H9 (cell line): ENCODE measurements around the gene YBX1. TPM values are rescaled to one million over a fixed set of nuclear protein-coding genes. Genes with fewer than 3 reads are reported as not detected.

Experiments
- DNase-seq: peaks from one replicate; pipeline ENCODE4 v3.0.0-alpha.2; 2017
- H2AFZ ChIP-seq: one replicate; pipeline ENCODE4 v1.6.1; 2013; ENCODE audit warnings: mild to moderate bottlenecking, low read length, control low read depth, moderate library complexity
- H2AK5ac ChIP-seq: 2 replicates; pipeline ENCODE4 v1.6.1; 2013; ENCODE audit warnings: low read length, control low read depth, mixed read lengths; ENCODE audit not compliant: insufficient read length
- H2BK120ac ChIP-seq: one replicate; pipeline ENCODE4 v1.6.1; 2013; ENCODE audit warnings: low read depth, mild to moderate bottlenecking, low read length, control low read depth, inconsistent platforms; ENCODE audit not compliant: poor library complexity, severe bottlenecking
- H2BK12ac ChIP-seq: 2 replicates; pipeline ENCODE4 v1.6.1; 2013; ENCODE audit warnings: low read length, control low read depth, mixed read lengths, low read depth; ENCODE audit not compliant: insufficient read length
- H2BK15ac ChIP-seq: 2 replicates; pipeline ENCODE4 v1.6.1; 2013; ENCODE audit warnings: low read depth, low read length, control low read depth
- H2BK20ac ChIP-seq: one replicate; pipeline ENCODE4 v1.6.1; 2013; ENCODE audit warnings: low read depth, mild to moderate bottlenecking, low read length, control low read depth, inconsistent platforms; ENCODE audit not compliant: poor library complexity, severe bottlenecking
- H2BK5ac ChIP-seq: 2 replicates; pipeline ENCODE4 v1.6.1; 2013; ENCODE audit warnings: low read length, control low read depth, mixed read lengths; ENCODE audit not compliant: insufficient read length
- H3K14ac ChIP-seq: 2 replicates; pipeline ENCODE4 v1.6.1; 2013; ENCODE audit warnings: low read length, control low read depth; ENCODE audit not compliant: insufficient read depth
- H3K18ac ChIP-seq: 2 replicates; pipeline ENCODE4 v1.6.1; 2013; ENCODE audit warnings: low read depth, mild to moderate bottlenecking, mixed read lengths, low read length, control low read depth; ENCODE audit not compliant: insufficient read length
- H3K23ac ChIP-seq: 2 replicates; pipeline ENCODE4 v1.6.1; 2013; ENCODE audit warnings: low read length, control low read depth, mixed read lengths, low read depth; ENCODE audit not compliant: insufficient read length
- H3K23me2 ChIP-seq: 2 replicates; pipeline ENCODE4 v1.6.1; 2013; ENCODE audit warnings: low read depth, mild to moderate bottlenecking, mixed read lengths, low read length, control low read depth; ENCODE audit not compliant: insufficient read length, poor library complexity, severe bottlenecking
- H3K27ac ChIP-seq: 2 replicates; pipeline ENCODE4 v1.5.1; 2013; ENCODE audit warnings: low read length, control low read depth, mixed read lengths, low read depth; ENCODE audit not compliant: insufficient read length
- H3K27me3 ChIP-seq: 2 replicates; pipeline ENCODE4 v1.6.1; 2013; ENCODE audit warnings: low read length, control low read depth, inconsistent platforms; ENCODE audit not compliant: insufficient read depth
- H3K4ac ChIP-seq: 2 replicates; pipeline ENCODE4 v1.6.1; 2013; ENCODE audit warnings: low read depth, mild to moderate bottlenecking, control low read depth, inconsistent platforms, low read length, moderate library complexity
- H3K4me1 ChIP-seq: 2 replicates; pipeline ENCODE4 v1.6.1; 2013; ENCODE audit warnings: low read length, control low read depth, inconsistent platforms; ENCODE audit not compliant: insufficient read depth
- H3K4me2 ChIP-seq: 2 replicates; pipeline ENCODE4 v1.6.1; 2013; ENCODE audit warnings: low read length, control low read depth, mixed read lengths; ENCODE audit not compliant: insufficient read length, insufficient read depth
- H3K56ac ChIP-seq: 2 replicates; pipeline ENCODE4 v1.6.1; 2013; ENCODE audit warnings: low read depth, mild to moderate bottlenecking, mixed read lengths, low read length, control low read depth; ENCODE audit not compliant: insufficient read length
- H3K79me1 ChIP-seq: 2 replicates; pipeline ENCODE4 v1.6.1; 2013; ENCODE audit warnings: low read depth, mild to moderate bottlenecking, moderate library complexity, low read length, control low read depth, inconsistent platforms; ENCODE audit not compliant: insufficient read depth, poor library complexity, severe bottlenecking
- H3K79me2 ChIP-seq: 2 replicates; pipeline ENCODE4 v1.6.1; 2013; ENCODE audit warnings: low read length, control low read depth, inconsistent platforms; ENCODE audit not compliant: insufficient read depth
- H3K9ac ChIP-seq: 2 replicates; pipeline ENCODE4 v1.6.1; 2013; ENCODE audit warnings: low read length, control low read depth, mixed read lengths; ENCODE audit not compliant: insufficient read length; ENCODE audit errors: extremely low read depth
- H3K9me3 ChIP-seq: one replicate; pipeline ENCODE4 v1.6.1; 2013; ENCODE audit warnings: low read depth, low read length, inconsistent platforms; ENCODE audit not compliant: control insufficient read depth
- H3T11ph ChIP-seq: one replicate; pipeline ENCODE4 v1.6.1; 2013; ENCODE audit warnings: mild to moderate bottlenecking, low read length, control low read depth, inconsistent platforms
- H4K20me1 ChIP-seq: one replicate; pipeline ENCODE4 v1.6.1; 2013; ENCODE audit not compliant: control insufficient read depth, insufficient read length, insufficient read depth
- H4K5ac ChIP-seq: 2 replicates; pipeline ENCODE4 v1.6.1; 2013; ENCODE audit warnings: low read depth, mild to moderate bottlenecking, mixed read lengths, low read length, control low read depth; ENCODE audit not compliant: insufficient read length
- H4K8ac ChIP-seq: replicated peaks from 2 replicates; pipeline ENCODE4 v1.6.1; 2013; ENCODE audit warnings: low read length, control low read depth, mixed read lengths, low read depth; ENCODE audit not compliant: insufficient read length
- H4K91ac ChIP-seq: 2 replicates; pipeline ENCODE4 v1.6.1; 2013; ENCODE audit warnings: low read depth, mild to moderate bottlenecking, moderate library complexity, mixed read lengths, low read length, control low read depth; ENCODE audit not compliant: insufficient read length
- H3K27ac Mint-ChIP-seq, 3 experiments: 2 replicates in 2 of 3; 3 replicates in 1 of 3; pipeline ENCODE4 v1.8.0; 2020 to 2021; ENCODE audit warnings: mixed read lengths in 3 of 3, mild to moderate bottlenecking in 1 of 3, moderate library complexity in 1 of 3
- H3K27me3 Mint-ChIP-seq: 2 replicates; pipeline ENCODE4 v1.8.0; 2021; ENCODE audit warnings: low read depth, mild to moderate bottlenecking, moderate library complexity, mixed read lengths
- H3K36me3 Mint-ChIP-seq, 3 experiments: 2 replicates in 2 of 3; 3 replicates in 1 of 3; pipeline ENCODE4 v1.8.0; 2020 to 2021; ENCODE audit warnings: low read depth in 3 of 3, mixed read lengths in 3 of 3; ENCODE audit not compliant: insufficient read depth in 1 of 3
- H3K4me1 Mint-ChIP-seq, 2 experiments: 2 replicates each; pipeline ENCODE4 v1.8.0; 2020; ENCODE audit warnings: mixed read lengths in 2 of 2
- H3K4me3 Mint-ChIP-seq, 2 experiments: 2 replicates in 1 of 2; 3 replicates in 1 of 2; pipeline ENCODE4 v1.8.0; 2020 to 2021; ENCODE audit warnings: mild to moderate bottlenecking in 2 of 2, mixed read lengths in 2 of 2, moderate library complexity in 1 of 2
- H3K9me3 Mint-ChIP-seq, 2 experiments: 2 replicates in 1 of 2; 3 replicates in 1 of 2; pipeline ENCODE4 v1.8.0; 2020; ENCODE audit warnings: mild to moderate bottlenecking in 2 of 2, mixed read lengths in 2 of 2, moderate library complexity in 1 of 2
- total RNA-seq: library from RNA; stranded (reverse); gene quantifications from 2 replicates; pipeline ENCODE4 v1.2.1, GENCODE V29; 2021
- TF ChIP-seq, protein P1 (sequence below): fragments of 200-600 bp; sonication (generic); conservative IDR thresholded peaks from 3 replicates; pipeline ENCODE4 v1.8.0; 2021; ENCODE audit warnings: antibody characterized with exemption, mild to moderate bottlenecking

YBX1 gene
- total RNA-seq, 1 experiment from 2014 or later, result 1,019 TPM

GRCh38 chr1:42639116-42639515 lies 43.1 kb upstream of the YBX1 start:
- H4K91ac ChIP-seq, result no peak overlapping the region
- TF ChIP-seq, protein P1, sequence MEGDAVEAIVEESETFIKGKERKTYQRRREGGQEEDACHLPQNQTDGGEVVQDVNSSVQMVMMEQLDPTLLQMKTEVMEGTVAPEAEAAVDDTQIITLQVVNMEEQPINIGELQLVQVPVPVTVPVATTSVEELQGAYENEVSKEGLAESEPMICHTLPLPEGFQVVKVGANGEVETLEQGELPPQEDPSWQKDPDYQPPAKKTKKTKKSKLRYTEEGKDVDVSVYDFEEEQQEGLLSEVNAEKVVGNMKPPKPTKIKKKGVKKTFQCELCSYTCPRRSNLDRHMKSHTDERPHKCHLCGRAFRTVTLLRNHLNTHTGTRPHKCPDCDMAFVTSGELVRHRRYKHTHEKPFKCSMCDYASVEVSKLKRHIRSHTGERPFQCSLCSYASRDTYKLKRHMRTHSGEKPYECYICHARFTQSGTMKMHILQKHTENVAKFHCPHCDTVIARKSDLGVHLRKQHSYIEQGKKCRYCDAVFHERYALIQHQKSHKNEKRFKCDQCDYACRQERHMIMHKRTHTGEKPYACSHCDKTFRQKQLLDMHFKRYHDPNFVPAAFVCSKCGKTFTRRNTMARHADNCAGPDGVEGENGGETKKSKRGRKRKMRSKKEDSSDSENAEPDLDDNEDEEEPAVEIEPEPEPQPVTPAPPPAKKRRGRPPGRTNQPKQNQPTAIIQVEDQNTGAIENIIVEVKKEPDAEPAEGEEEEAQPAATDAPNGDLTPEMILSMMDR, result no peak
- H3K4ac ChIP-seq, result no peak overlapping the region
- H2BK120ac ChIP-seq, result no peak overlapping the region
- Mint-ChIP-seq H3K36me3 (no peaks in the 10 kb centered on the region), H3K27ac (no peak overlapping the region), H3K4me1 (no peaks in the 10 kb centered on the region), H3K4me3 (no peak overlapping the region), H3K9me3 (no peaks in the 10 kb centered on the region), H3K27me3 (peaks cover 4% of the 10 kb centered on the region; the same call in 1 of the 2 replicates)
- no peak overlapping the region for H2BK12ac ChIP-seq
- H3K23ac ChIP-seq, result no peak overlapping the region
- H3K4me2 ChIP-seq, result no peak overlapping the region
- H4K5ac ChIP-seq, result no peak overlapping the region
- no peak overlapping the region for H3K56ac ChIP-seq
- no peak overlapping the region for H2BK5ac ChIP-seq
- no peak overlapping the region for H3T11ph ChIP-seq
- H2AFZ ChIP-seq, result no peak overlapping the region
- H3K4me1 ChIP-seq, result no peaks in the 10 kb centered on the region
- H4K20me1 ChIP-seq, result no peaks in the 10 kb centered on the region
- no peak for DNase-seq
- H3K18ac ChIP-seq, result no peak overlapping the region
- no peak overlapping the region for H3K14ac ChIP-seq
- H3K9ac ChIP-seq, result no peak overlapping the region
- no peak overlapping the region for H2AK5ac ChIP-seq
- no peak overlapping the region for H3K27ac ChIP-seq
- no peaks in the 10 kb centered on the region for H3K27me3 ChIP-seq
- no peak overlapping the region for H2BK20ac ChIP-seq
- H4K8ac ChIP-seq, result no peak overlapping the region
- no peaks in the 10 kb centered on the region for H3K23me2 ChIP-seq
- no peaks in the 10 kb centered on the region for H3K9me3 ChIP-seq
- H3K79me2 ChIP-seq, result no peaks in the 10 kb centered on the region
- no peak overlapping the region for H2BK15ac ChIP-seq
- H3K79me1 ChIP-seq, result no peaks in the 10 kb centered on the region
